HCT116 (cell line): ENCODE measurements around the gene NFIC. TPM values are rescaled to one million over a fixed set of nuclear protein-coding genes. Genes with fewer than 3 reads are reported as not detected.
A peak's percentile ranks its signal among the peaks of the same experiment; 100 is the strongest.

ENCODE experiments used
- ATAC-seq: fragments of 200-7000 bp; cut with Tn5 transposase; 2 replicates; pipeline ENCODE4 v1.9.1; 2020; ENCODE audit warnings: mild to moderate bottlenecking, moderate library complexity
- BruUV-seq: library from RNA; stranded (reverse); fragments of 400-500 nt; replicated peaks from 2 replicates; lab custom pipeline; 2021; lab: Mats Ljungman, UMichigan
- CTCF ChIA-PET: fragments of 300-600 bp; sonication (Branson Sonifier 250); formaldehyde crosslinking; loops from one replicate; lab custom pipeline; 2021; ENCODE audit warnings: antibody characterized with exemption; lab: Charles Lee
- POLR2A ChIA-PET: fragments of 300-600, 350-600 bp; sonication (Branson Sonifier 250); formaldehyde crosslinking; loops from one replicate; lab custom pipeline; 2021; ENCODE audit warnings: antibody characterized with exemption; lab: Charles Lee
- RAD21 ChIA-PET, 2 experiments: fragments of 300-600 bp; sonication (Branson Sonifier 250); formaldehyde crosslinking; loops; one replicate each; lab custom pipeline; 2023; ENCODE audit warnings: low total read pairs in 2 of 2; ENCODE audit not compliant: uncharacterized antibody in 2 of 2, unreplicated experiment in 2 of 2, low non-redundant PET in 1 of 2; lab: Charles Lee
- DNase-seq: peaks from one replicate; pipeline ENCODE4 v3.0.0-alpha.2; 2010; ENCODE audit warnings: low read depth, low spot score
- H2AFZ ChIP-seq: fragments of 200-600 bp; shearing (Covaris generic), sonication (generic); 2 replicates; pipeline ENCODE4 v1.6.1; 2017; ENCODE audit warnings: low read depth, mixed run types, mixed read lengths, antibody characterized with exemption, low read length; ENCODE audit not compliant: poor library complexity, severe bottlenecking
- H3K27ac ChIP-seq: 2 replicates; pipeline ENCODE4 v1.5.1; 2012; ENCODE audit warnings: low read depth, low read length
- H3K27me3 ChIP-seq: fragments of 200-600 bp; sonication (generic); 2 replicates; pipeline ENCODE4 v1.6.1; 2016; ENCODE audit warnings: mixed run types, low read length, mixed read lengths; ENCODE audit not compliant: insufficient read depth
- H3K36me3 ChIP-seq, 2 experiments: fragments of 200-500 bp in 1 of 2; fragments of 200-600 bp in 1 of 2; sonication (Bioruptor generic) in 1 of 2; sonication (generic) in 1 of 2; 2 replicates each; pipeline versions ENCODE4 v1.5.1 to v1.6.1; 2014 to 2016; ENCODE audit warnings: low read length in 2 of 2, inconsistent platforms in 1 of 2, mixed read lengths in 1 of 2, mixed run types in 1 of 2; ENCODE audit not compliant: insufficient read depth in 2 of 2, control insufficient read depth in 1 of 2
- H3K4me1 ChIP-seq, 2 experiments: fragments of 200-600 bp in 1 of 2; sonication (generic) in 1 of 2; 2 replicates each; pipeline versions ENCODE4 v1.5.1 to v1.6.1; 2012 to 2017; ENCODE audit warnings: low read length in 2 of 2, inconsistent platforms in 1 of 2, mild to moderate bottlenecking in 1 of 2, mixed read lengths in 1 of 2, mixed run types in 1 of 2, moderate library complexity in 1 of 2; ENCODE audit not compliant: insufficient read depth in 2 of 2, control insufficient read depth in 1 of 2
- H3K4me2 ChIP-seq: fragments of 200-600 bp; sonication (generic); 2 replicates; pipeline ENCODE4 v1.6.1; 2017; ENCODE audit warnings: mixed run types, low read length, mixed read lengths
- H3K4me3 ChIP-seq, 2 experiments: fragments of 200-600 bp in 1 of 2; sonication (generic) in 1 of 2; replicated peaks in 1 of 2; 2 replicates each; pipeline ENCODE4 v1.5.1; 2011 to 2016; ENCODE audit warnings: low read length in 2 of 2, control low read depth in 1 of 2, low read depth in 1 of 2, mild to moderate bottlenecking in 1 of 2, mixed read lengths in 1 of 2, mixed run types in 1 of 2
- H3K79me2 ChIP-seq: fragments of 200-600 bp; sonication (generic); 2 replicates; pipeline ENCODE4 v1.6.1; 2017; ENCODE audit warnings: mild to moderate bottlenecking, mixed run types, low read length, moderate library complexity, mixed read lengths; ENCODE audit not compliant: insufficient read depth
- H3K9ac ChIP-seq: fragments of 200-600 bp; sonication (generic); 2 replicates; pipeline ENCODE4 v1.6.1; 2016; ENCODE audit warnings: low read length, mixed read lengths
- H3K9me2 ChIP-seq: fragments of 200-600 bp; sonication (generic), shearing (Covaris generic); 2 replicates; pipeline ENCODE4 v1.6.1; 2017; ENCODE audit warnings: mixed run types, mild to moderate bottlenecking, moderate library complexity; ENCODE audit not compliant: insufficient read depth
- H3K9me3 ChIP-seq, 2 experiments: fragments of 200-500 bp in 1 of 2; fragments of 200-600 bp in 1 of 2; sonication (Bioruptor generic) in 1 of 2; sonication (generic) in 1 of 2; 2 replicates each; pipeline ENCODE4 v1.6.1; 2014 to 2017; ENCODE audit warnings: low read length in 2 of 2, mixed read lengths in 2 of 2, inconsistent platforms in 1 of 2, low read depth in 1 of 2, mild to moderate bottlenecking in 1 of 2, mixed run types in 1 of 2, moderate library complexity in 1 of 2; ENCODE audit not compliant: control insufficient read depth in 1 of 2, insufficient read depth in 1 of 2
- H4K20me1 ChIP-seq: fragments of 200-600 bp; sonication (generic), shearing (Covaris generic); 2 replicates; pipeline ENCODE4 v1.6.1; 2017; ENCODE audit warnings: mixed run types, mild to moderate bottlenecking, moderate library complexity; ENCODE audit not compliant: insufficient read depth
- CBX3 ChIP-seq: IDR thresholded peaks from 2 replicates; pipeline ENCODE4 v1.6.1; 2012; ENCODE audit warnings: low read depth
- CEBPB ChIP-seq: IDR thresholded peaks from 2 replicates; pipeline ENCODE4 v1.6.1; 2012; ENCODE audit warnings: low read depth
- EGR1 ChIP-seq: IDR thresholded peaks from 2 replicates; pipeline ENCODE4 v1.6.1; 2012; ENCODE audit warnings: low read depth
- FOSL1 ChIP-seq: IDR thresholded peaks from 2 replicates; pipeline ENCODE4 v1.6.1; 2012; ENCODE audit warnings: low read depth
- POLR2A ChIP-seq: IDR thresholded peaks from 2 replicates; pipeline ENCODE4 v1.7.0; 2011; ENCODE audit warnings: borderline replicate concordance; ENCODE audit not compliant: insufficient read depth, insufficient read length; ENCODE audit errors: extremely low read depth
- POLR2AphosphoS5 ChIP-seq: IDR thresholded peaks from 2 replicates; pipeline ENCODE4 v1.6.1; 2011; ENCODE audit warnings: mild to moderate bottlenecking, low read depth, low read length, moderate library complexity
- REST ChIP-seq: IDR thresholded peaks from 2 replicates; pipeline ENCODE4 v1.6.1; 2012; ENCODE audit warnings: low read depth
- intact Hi-C: fragments of 100-400 bp; cut with micrococcal nuclease; formaldehyde crosslinking; loops from 2 replicates; pipeline ENCODE4 v1.10.0; 2022
- total RNA-seq: library from RNA; stranded (reverse); gene quantifications from one replicate; pipeline ENCODE4 v1.2.1, GENCODE V29; 2021; ENCODE audit not compliant: unreplicated experiment

Gene NFIC
- total RNA-seq, 1 experiment from 2014 or later, result 116 TPM

DNA sequence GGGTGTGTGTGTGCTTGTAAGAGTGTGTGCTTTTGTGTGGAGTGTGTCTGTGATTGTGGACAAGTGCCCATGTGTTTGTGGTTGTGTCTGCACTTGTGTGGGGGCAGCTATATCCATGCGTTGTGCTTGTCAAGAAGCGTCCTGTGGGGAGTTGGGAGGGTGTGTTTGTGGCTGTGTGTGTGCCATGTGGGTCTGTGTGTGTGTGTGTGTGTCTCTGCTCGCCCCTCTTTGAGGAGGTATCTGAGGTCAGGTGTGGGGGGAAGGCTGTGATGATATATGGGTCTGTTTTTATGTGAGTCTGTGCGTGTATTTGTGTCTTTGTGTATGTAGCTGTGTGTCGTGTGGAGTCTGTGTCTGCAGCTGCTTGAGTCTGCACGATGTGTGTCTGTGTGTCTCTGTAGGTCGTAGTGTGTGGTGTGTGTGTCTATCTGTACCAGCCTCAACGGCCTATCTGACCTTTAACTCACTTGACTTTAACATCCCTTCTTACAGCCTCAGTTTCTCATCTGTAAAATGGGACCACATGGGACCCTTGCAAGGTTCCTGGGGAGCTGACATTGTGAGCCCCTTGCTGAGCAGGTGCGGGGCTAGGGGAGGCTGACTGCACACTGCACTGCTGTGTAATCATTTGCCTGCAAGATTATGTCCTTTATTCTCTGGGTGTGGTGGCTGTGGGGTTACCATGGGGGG, 4.0 kb upstream of the NFIC start:
- intact Hi-C loops, result no loop called here
- Histone ChIP-seq H3K9me2 (no peaks in the 10 kb centered on the region), H3K9me3 (no peaks in the 10 kb centered on the region), H3K4me2 (no peak overlapping the region), H2AFZ (no peak overlapping the region), H3K36me3 (no peaks in the 10 kb centered on the region), H3K4me1 (peaks cover 17 to 49% of the 10 kb centered on the region in 2 experiments), H3K79me2 (peaks cover 66% of the 10 kb centered on the region), H4K20me1 (no peaks in the 10 kb centered on the region), H3K4me3 (no peak overlapping the region), H3K27ac (0 out of 2 replicates have a peak overlapping the region, but pooled peaks have one; percentile 16), H3K9ac (no peak overlapping the region), H3K27me3 (no peaks in the 10 kb centered on the region)
- no peak for TF ChIP-seq REST
- TF ChIP-seq FOSL1, result no peak
- no peak for TF ChIP-seq POLR2AphosphoS5
- TF ChIP-seq CBX3, result no peak
- no peak for TF ChIP-seq CEBPB
- no peak for TF ChIP-seq POLR2A
- TF ChIP-seq EGR1, result no peak
- RAD21 ChIA-PET, result no interaction called here
- no peak for DNase-seq
- POLR2A ChIA-PET, result no interaction called here
- no peak for ATAC-seq
- CTCF ChIA-PET, result no interaction called here
- BruUV-seq, result TSS peak; percentile 56
